Measurements from ENCODE around the gene CTNNA2. TPM values are rescaled to one million over a fixed set of nuclear protein-coding genes. Genes with fewer than 3 reads are reported as not detected.

CTNNA2 gene
- total RNA-seq, 4 donors from 2014 or later = not detected

DNA sequence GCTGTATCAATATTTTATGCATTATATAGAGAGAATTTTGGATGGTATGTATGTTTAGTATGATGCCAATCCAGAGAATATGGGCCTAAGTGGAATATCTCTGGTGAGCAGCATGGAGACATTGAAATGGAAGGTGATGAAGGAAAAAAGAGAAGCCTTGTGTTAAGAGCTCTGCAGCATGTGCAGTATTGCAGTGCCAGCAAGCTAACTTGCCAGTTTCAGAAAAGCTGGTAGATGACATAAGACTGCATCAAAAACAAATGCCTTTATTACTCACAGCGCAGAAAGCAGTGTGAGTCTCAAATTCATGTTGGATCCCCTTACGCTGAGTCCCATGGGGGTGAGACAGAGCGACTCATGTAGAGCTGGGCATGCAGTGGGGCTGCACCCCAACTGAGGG is 280.2 kb downstream of the CTNNA2 start:
- TF ChIP-seq, protein P1, sequence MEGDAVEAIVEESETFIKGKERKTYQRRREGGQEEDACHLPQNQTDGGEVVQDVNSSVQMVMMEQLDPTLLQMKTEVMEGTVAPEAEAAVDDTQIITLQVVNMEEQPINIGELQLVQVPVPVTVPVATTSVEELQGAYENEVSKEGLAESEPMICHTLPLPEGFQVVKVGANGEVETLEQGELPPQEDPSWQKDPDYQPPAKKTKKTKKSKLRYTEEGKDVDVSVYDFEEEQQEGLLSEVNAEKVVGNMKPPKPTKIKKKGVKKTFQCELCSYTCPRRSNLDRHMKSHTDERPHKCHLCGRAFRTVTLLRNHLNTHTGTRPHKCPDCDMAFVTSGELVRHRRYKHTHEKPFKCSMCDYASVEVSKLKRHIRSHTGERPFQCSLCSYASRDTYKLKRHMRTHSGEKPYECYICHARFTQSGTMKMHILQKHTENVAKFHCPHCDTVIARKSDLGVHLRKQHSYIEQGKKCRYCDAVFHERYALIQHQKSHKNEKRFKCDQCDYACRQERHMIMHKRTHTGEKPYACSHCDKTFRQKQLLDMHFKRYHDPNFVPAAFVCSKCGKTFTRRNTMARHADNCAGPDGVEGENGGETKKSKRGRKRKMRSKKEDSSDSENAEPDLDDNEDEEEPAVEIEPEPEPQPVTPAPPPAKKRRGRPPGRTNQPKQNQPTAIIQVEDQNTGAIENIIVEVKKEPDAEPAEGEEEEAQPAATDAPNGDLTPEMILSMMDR (IDR thresholded peaks at IDR 0.05; ENCODE audit: low read depth) = no peak

DNA sequence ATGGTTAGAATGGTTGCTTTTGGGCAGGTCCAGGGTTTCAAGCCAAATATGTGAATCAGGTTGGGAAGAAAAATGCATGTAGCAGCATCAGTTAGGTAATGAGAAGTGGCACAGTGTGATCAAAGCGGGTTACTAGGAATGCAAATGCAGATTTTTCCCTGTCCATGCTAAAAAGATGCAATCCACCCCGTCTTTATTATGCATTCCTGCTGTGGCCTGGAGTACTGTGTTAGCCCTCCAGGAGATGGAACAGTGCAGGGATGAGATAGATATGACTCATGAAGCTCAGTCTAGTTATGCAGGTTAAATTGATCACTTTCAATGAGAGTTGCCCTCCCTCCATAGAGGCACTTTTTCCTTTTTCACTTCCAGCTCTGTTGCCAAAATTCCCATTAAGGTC is 283.8 kb downstream of the CTNNA2 start:
- TF ChIP-seq, protein P1 (IDR thresholded peaks at IDR 0.05; ENCODE audit: low read depth) = no peak

DNA sequence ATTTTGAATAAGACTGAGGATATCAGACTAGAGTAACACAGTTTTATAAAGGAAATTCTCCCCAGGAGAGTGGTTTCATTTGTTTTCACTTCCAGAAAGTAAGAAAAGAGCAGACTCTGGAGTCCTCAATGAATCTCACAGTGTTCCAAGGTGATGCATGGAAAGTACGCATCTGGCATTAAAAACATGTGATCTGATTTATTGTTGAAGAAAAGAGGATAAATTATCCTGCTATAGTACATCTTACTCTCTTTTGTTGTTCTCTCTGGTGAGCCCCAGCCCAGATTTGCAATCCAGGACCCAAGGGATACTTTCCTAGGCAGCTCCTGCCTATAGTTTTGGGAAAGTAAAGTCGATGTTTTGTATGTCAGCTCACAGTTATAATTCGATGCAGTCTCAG is 285.9 kb downstream of the CTNNA2 start:
- TF ChIP-seq, protein P1 (IDR thresholded peaks at IDR 0.05; ENCODE audit: low read depth) = no peak

DNA sequence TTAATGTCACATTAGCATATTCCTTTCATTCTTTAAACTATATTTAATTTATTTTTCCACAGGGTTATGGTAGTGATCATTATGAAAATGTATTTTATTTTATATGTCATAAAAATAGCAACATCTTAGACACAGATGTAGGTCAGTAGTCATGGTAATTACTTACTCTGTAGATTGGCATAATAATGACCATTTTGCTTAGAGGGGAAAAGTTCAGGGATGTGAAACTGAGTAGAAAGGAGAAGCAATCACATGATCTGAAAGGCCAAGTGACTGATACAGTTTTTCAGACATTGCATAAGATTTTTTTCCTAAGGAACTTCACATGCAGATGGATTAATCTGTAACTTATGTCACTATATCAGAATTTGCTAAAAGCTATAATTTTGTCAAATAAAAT is 286.9 kb downstream of the CTNNA2 start:
- TF ChIP-seq, protein P1 (IDR thresholded peaks at IDR 0.05; ENCODE audit: low read depth) = no peak

DNA sequence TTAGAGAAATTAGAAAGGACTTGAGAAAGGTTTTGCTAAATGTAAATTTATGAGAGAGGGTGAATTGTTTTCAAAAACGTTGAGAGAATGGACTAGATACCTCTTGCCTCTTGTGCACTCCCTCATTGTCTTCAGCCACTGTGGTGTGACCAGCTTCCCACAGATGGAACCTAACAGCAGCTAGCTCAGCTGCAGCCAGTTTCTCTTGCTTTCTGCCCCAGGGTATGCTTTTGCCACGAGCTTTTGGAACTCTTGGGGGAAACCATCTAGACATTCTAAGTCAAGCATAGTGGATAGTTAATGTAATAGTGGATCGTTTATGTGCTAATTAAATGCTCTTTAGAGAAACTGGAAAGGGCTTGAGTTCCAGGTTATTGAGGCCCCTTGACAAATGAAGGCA is 288.2 kb downstream of the CTNNA2 start:
- TF ChIP-seq, protein P1 (IDR thresholded peaks at IDR 0.05; ENCODE audit: low read depth) = no peak

DNA sequence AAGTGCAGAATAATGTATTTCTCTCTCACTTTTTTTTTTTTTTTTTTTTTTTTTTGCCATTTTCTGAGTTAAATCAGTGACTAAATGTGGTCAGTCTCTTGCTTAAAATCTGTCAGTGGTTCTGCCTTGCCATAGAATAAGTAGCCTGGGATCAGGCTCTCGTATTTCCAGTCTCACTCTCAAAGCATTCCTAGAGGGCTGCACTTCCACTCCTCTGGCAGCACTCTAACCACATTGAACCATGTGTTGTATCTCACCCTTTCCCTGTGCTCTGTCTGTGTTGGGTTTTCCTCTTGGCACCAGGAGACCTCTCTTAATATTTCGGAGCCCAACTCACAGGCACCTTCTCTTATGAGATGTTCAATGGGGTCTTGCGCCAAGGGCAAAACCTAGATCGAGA is 304.4 kb downstream of the CTNNA2 start:
- TF ChIP-seq, protein P1 (IDR thresholded peaks at IDR 0.05; ENCODE audit: low read depth) = no peak

DNA sequence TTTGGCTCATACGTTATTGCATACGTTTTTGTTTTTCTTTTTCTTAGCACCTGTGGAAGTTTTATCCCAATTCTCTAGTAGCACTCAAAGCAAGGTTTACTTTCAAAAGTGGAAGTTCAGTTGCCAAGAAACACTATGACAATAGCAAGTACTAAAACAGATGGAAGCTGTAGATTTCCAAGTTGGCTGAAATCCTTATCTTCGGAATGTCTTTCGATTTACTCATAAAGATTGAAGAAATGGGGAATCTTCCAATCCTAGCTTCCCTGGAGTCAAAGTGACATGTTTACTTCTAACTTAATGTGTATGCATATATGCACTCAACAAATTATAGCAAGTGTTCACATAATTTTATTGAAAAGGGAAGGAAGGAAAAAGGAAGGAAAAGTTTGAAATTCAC is 307.4 kb downstream of the CTNNA2 start:
- TF ChIP-seq, protein P1 (IDR thresholded peaks at IDR 0.05; ENCODE audit: low read depth) = no peak

Measured in subcutaneous adipose tissue (tissue), 4 donors.